Hippocampal formation (tissue), 2 donors: Measurements from ENCODE around the gene CCM2.

Experiments used
- DNase-seq, 2 donors: peaks; one replicate each; lab custom pipeline; 2025; lab: John Stamatoyannopoulos, UW

Gene CCM2

DNA sequence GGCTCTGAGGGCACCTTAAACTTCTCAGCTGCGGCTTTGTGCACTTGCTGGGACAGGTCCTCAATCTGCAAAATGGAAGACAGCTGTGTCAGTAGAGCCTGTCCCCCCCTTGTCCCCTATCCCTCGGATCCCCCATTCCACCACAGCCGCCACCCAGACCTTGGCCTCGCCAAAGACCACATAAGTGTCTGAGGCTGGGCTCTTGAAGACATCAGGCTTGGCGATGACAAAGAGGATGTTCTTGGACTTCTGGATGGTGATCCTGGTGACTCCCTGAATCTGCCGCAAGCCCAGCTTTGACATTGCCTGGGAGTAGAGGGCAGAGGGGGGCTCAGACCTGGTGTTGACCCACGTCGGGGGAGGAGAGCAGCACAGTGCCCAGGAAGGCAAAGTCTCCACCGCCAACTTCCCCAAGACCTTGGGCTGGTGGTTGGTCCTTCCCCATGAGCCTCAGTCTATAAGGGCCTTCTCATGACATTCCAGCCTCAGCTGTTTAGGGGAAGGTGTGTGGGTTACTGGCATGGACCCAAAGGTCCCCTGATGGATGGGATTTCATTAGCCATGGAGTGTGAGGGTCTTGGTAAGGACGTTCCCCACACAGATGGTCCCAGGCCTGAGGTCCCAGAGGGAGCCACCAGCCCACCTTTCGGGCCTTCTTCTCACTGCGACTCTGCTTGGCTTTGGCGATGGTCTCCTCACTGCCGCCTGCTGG is 81.1 kb downstream of the CCM2 start:
- DNase-seq: no peak

DNA sequence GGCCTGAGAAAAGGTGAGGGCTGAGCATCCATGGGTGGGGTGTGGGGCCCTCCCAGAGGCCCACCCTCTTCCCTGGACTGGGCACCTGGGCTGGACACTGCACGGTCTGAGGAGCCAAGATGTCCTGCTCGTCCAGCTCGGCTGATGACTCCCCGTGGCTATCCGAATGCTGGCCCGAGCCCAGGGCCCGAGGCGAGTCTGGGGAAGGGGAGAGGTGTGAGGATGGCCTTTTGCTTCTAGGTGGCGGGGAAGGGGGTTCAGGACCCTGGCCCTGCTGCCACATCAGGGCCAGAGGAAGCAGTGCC is 81.6 kb downstream of the CCM2 start:
- DNase-seq: no peak

DNA sequence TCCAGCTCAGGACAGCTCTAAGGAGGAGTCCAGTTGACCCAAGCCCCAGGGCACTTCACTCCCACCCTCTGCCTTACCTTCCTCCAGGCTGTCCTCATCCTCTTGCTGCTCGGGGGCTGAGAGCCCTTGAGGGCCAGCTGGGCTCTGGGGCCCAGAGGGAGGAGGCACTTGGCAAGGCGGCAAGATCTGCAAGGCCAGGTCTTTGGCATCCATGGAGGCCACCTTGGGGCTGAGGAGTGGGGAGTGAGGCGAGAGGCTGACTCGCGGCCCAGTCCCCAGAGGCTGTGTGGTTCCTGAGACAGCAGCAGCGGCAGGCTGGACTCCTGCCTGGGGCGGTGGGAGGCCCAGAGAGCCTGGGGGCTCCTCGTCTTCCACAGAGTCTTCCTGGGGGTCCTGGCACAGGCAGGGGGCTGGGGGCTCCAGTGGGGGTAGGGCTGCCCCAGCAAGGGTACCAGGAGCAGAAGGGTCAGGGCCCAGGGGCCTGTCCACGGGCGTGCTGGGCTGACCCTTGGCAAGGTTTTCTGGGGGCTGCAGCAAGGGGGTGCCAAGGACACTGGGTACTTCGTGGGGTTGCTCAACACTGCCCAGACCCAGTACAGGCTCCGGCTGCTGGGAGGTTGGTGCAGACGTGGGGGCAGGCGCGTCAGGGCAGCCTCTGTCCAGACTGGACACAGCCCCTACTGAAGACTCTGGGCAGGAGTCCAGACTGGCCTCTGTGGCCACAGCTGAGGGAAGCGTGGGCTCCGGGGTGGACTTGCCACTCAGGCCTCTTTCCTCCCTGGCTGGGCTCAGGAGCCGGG is 82.2 kb downstream of the CCM2 start:
- peak; percentile 58 to 60 for DNase-seq

DNA sequence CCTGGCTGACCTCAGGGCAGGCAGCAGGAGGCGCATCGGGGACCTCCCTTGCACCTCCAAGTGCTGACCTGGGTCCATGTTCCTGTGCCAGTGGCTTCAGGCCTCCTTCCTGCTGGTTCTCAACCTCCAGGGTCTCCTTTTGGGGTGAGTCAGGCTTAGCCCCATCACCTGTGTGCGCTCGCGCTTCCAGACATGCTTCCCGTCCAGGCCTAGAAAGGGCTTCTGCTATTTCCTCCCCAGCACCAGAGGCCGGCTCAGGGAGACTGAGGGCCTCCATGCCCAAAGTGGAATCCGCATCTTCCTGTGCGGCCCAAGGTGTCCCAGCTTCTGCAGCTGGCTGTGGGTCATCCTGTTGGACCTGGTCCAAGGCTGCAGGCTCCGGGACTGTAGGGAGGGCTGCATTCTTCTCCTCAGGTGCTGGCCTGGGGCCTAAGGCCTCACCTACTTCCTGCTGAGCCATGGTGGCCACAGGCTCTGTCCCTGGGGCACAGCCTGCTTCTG is 82.9 kb downstream of the CCM2 start:
- DNase-seq: no peak

DNA sequence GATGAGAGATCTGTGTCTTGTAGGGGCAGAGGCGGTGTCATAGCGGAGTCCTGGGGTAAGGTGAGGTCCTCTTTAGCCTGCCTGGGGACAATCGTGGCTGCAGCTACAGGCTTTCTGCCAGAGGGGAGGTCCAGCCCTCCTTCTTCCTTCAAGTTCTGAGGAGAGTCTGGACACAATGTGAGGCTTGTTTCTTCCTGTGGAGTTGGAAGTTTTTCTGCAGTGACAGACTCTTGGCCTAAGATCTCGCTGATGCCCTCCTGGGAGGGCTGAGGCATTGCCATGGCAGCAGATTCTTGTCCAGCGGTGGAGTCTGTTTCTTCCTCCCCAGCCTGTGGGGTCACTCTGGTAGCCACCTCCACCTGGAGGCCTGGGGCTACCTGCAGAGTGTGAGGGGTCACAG is 84.3 kb downstream of the CCM2 start:
- no peak for DNase-seq

DNA sequence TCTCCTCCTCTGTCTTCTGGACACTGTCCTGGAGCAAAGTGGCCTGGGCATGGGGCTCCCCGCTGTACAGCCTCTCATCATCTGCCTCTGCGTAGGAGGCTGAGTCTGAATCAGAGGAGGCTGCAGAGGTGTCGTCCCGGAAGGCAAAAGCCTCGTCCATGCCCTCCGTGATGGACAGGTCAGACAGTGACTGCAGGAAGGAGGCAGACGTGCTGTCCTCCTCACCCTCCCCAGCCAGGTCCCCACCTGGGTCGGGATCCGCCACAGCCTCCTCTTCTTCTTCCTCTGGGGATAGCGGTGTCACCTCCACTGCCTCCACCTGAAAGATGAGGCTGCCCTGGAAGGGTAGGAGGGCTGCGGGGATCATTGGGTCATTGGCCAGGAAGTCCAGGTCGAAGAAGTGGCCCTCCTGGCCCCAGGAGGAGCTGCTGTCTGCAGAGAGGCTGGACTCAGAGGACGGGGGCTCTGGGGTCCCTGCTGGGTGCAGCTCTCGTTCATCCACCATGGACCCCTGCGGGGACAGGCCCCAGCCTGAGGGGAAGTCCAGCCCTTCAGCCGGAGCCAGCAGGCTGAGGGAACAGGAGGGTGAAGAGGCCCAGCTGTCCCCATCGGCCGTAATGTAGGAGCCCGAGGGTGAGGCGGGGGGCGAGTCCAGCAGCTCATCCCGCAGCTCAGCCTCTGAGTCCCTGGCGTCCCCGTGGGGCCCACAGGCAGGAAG is 85.1 kb downstream of the CCM2 start:
- no peak for DNase-seq

DNA sequence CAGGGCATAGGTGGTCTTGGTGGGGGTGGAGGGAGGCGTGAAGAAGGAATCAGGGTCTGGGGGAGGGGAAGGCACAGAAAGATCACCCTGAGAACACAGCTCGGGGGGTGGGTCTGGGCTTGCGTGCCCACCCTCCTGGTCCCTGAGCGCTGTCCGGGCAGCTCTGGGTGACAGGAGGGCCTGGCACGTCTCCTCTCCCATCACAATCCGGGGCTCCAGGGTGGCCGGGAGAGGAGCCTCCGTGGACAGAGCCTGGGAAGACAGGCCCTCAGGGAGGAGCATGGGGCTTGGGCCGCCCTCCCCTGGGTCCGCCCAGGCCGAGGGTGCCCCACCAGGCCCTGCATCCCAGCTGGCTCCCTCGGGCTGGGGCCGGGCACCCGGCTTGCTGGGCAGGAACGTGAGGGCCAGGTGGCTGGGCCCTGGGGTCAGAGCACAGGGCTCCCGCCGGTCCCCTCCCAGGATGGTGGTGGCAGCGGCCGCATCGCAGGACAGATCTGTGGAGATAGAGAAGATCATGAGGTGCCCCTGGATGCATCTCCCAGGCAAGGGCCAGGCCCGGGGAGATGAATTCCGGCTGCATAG is 85.7 kb downstream of the CCM2 start:
- DNase-seq: no peak

DNA sequence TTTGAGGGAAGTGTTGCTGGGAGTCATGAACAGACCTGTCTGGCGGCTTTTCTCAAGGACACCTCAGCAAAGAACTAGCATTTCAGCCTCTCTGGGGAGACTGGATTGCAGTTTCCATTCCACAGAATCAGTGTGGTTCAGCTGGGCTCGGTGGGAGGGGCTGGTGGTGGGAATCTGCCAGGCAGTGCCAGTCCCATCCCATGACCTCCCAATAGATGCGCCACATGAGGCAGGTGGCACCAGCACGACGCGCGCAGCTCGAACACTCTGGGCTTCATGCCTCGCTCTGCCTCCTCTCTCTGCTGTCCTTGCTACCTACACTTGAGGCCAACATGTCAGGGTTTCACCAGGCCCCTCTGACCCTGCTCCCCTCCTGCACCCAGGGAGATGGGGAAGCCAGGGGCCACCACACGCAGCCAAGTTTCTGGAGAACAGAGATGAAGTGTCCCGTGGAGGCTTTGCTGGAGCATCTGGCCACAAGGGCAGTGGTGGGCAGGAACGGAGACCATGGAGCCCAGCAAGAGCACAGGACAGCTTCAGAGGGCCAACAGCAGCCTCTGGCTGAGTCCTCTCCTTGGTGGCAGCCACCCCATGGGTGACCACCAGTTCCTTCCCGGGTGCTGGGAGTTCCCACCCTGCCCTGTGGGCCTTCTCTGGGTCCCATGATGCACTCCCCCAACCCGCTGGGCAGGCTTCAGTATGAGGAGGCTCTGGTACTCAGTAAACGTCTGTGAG is 86.5 kb downstream of the CCM2 start:
- peak; percentile 83 to 85 for DNase-seq

DNA sequence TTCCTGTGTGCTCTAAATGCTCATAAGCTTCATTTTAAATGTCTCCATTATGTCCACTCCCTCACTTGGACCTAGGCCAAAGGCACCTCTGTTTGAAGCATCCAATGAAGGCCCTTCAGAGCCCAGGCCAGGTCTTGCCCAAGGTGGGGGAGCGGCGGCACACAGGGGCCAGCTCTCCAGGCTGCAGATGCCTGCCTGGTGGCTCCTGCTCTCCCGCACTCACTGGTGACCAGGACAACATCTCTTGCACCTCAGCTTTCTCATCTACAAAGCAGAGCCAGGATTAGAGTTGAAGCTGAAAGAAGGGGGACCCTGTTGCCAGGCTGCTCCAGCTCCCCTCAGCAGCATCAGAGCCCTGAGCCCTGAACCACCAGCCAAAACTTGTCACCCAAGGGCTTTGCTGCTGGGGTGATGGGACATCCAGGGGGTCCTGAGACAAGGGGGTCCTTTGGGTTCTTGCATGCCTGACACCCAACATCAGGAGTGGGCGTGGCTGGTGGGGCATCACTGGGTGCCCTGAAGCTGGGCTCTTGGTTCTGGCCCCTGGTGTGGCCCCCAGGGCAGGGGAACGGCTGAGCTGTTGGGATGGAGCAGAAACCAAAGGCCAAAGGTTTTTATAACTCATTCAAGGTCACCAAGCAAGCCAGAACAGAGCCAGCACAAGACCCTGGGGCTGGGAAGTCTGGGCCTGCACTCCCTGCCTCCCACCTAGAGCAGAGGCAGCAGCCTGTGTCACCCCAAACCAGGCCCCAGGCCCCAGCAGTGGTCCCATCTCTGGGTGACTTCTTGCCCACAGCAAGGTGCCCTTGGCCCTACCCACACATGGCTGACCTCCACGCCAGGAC is 87.5 kb downstream of the CCM2 start:
- DNase-seq: no peak

DNA sequence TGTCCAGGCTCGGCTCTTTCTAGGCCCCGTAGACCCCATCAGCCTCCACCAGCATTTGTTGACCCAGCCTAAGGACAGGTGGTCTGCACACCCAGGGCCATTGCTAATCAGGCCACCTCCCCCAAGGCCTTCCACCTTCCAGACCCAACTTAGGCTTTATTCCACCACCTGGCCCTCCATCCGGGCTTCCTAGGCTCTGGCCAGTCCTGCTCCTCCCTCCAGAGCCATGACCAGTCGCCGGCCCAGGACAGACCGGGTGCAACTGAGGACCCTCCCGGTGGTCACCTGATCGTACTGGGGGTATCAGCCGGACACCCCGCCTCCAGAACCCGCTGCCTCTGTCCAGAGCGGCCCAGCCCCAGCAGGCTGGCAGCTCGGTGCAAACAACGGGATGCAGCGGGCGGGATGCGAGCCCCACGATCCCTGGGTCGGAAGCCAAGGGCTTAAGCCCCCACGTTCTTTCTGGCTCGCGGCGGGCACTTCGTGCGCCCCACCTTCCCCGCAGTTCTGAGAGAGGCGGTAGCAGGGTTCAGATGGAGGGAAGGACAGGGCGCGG is 88.2 kb downstream of the CCM2 start:
- DNase-seq: no peak

DNA sequence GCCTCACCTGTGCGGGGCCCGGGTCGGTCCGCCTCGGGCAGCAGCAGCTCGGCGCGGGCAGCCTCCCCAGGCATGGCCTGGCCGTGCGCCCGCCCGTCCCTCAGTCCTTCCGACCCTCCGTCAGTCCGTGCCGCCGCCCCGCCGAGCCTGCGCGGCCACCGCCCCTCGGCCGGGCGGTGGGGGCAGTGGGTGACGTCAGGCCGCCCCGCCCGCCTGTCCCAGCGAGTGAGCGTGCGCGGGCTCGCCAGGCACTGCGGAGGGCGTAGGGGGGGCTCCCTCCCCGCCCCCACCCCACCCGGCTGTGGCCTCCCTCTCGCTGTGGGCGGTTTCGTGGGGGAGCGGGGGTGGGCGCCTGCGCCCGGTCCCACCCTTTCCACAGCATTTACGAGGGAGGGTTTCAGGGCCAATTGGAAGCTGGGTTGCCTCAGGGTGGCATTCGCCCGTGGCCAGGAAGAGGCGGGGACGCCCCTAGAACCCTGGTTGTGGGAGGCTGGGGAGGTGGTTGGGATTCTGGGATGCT is 88.9 kb downstream of the CCM2 start, which contains the start of gene NACAD:
NACAD (minus strand) TSS at position 149 of the 520 bp plus-strand sequence; CDS start at position 74, 75 bp downstream.
- peak; percentile 96 for DNase-seq

DNA sequence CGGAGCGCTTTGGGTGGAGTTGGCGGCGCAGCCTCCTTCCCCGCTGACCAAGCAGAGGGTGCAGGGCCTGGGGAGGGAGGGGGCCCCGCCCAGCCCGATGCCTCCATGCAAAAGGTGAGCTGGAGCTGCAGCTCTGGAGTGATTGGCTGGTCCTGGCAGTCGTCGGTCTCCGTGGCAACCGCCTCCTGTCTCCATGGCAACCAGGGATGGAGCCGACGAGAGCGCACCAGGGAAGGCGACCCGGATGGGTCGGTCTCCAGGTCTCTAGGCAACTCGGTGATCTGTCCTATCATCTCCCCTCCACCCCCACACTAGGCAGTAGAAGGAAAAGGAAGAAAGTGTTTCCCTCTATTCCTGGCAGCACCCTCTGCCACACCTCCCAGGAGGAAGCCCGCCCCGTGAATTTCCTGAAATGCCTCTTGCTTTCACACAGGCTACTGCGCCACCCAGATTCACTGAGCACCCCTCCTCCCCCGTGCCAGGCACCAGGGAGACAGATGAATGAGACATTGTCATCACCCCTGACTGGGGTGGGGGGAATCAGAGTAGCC is 89.4 kb downstream of the CCM2 start:
- DNase-seq: peak; percentile 96 to 99

DNA sequence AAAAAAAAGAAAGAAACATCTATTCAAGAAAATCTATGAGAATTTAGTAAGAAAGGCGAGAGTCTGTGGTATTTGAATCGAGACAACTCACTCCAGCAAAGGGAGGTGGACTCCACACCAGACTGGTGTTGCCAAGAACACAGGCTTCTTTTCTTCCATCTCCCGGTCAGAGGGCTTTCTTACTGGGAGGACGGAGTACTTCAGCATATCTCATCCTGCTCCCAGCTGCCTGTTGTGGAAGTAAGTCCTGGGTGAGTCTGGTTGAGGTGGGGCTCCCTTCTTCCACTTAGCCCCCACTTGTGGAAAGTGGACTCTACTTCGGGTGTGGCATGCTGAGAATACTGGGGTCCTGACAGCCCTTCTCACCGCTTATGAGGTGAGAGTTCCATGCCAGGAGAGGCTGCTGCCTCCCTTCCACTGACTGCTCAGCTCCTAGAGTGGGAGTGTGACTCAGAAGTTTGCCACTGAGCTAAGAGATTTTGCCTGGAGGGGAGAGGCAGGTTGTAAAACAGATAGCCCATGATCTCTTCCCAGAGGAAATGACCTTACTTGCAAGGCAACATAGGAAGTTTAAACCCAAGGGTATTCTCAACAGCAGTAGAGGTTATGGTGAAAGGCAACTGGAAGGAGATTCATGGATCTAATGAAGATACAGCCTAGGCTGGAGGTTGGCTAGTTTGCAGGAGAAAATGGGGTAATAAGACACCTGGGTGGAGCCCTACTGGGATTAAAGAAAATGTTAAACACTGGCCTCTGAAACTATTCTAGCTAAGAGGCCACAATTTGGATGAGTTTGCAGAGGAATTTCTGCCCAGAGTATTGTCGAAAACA is 92.3 kb downstream of the CCM2 start:
- DNase-seq: no peak

DNA sequence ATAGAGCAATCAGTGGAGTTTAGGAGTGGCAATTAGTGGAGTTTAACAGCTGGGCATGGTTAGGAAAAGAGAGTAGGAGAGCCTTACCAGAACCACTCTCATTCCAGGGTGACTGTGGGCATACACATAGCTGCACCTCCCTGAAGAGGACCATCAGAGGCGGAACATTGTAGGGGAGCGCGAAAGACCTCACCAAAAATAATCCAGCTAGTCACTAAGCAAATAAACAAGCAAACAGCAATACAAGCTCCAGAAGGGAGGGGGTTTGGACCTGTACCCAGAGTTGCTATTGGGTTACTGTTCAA is 92.9 kb downstream of the CCM2 start:
- DNase-seq: no peak

DNA sequence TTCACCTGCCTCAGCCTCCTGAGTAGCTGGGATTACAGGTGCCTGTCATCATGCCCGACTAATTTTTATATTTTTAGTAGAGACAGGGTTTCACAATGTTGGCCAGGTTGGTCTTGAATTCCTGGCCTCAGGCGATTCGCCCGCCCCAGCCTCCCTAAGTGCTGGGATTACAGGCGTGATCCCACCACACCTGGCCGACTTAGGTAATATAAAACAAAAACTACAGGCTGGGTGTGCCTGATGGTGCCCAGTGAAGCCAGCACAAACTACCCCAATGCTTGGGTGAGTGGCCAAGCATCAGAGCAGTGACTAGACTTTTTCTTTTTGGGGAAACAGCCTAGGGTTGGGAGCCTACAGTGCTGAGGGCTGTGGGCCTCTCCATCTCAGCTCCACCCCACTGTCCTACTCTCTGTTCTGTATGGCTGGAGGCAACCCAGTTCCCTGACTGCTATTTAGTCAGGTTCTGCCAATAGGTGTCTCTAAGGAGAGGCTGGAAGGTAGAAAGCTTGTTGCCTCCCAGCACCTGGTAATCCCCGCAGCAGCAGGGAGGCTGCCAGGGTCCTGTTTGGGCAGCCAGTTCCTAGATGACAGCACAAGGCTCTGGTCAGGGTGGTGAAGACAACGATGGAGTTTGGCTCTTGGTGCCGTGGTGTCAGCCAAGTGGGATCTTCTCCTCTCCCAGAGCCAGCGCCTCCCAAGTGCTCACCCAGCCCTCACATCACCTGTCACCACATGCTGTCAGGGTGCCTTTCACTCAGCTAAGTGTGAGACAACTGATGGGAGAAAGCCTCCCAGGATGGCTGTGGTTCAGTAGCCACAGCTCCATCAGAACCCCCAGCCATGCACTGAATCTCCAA is 99.2 kb downstream of the CCM2 start:
- DNase-seq: no peak

DNA sequence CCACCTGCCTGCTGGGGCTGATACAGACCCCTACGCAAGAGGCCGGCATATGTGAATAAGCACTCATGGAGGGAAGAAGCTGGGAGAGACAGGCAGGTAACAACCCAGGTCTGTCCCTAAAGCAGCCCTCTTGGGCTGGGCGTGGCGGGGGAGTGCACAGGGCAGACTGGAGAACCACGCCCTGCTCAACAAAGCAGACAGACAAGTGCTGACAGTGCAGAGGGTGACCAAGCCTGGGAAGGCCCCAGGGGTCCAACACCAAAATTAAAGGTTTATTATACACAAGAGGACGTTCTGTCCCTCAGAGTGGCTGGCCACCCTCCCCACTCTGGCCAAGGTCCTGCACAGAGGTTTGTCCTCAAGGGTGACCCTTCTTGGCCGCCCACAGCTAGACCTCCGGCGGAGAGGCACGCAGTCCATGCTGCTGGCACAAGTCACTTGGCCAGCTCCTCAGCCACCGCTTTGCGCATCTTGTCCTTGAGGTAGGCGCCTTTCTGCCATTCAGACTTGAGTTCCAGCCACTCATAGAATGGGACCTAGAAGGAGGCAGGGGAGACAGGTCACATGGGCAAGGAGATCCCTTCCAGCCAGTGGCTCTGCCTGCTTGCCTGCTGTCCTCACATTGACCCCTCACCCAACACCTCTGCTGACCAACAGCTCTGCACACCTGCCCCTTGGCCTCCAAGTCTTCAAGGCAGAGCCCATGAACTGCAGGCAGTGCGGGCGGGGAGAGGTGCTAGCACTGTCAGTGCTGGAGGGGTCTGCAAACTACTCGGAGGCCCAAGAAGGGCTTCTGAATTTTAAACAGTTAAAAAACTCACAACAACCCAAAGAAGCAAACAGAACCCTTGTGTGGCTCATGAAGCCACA is 100.1 kb downstream of the CCM2 start:
- DNase-seq: no peak
